B cell (primary cell): ENCODE measurements around the gene MRLN.

Source experiments
- CTCF ChIP-seq: fragments of 200-600 bp; IDR thresholded peaks from one replicate; pipeline ENCODE4 v1.8.0; 2022; ENCODE audit warnings: antibody characterized with exemption, mild to moderate bottlenecking
- EZH2 ChIP-seq: IDR thresholded peaks from 2 replicates; pipeline ENCODE4 v1.6.1; 2012; ENCODE audit warnings: borderline replicate concordance, low read depth, mild to moderate bottlenecking, moderate library complexity, low read length; ENCODE audit not compliant: insufficient read depth, poor library complexity, severe bottlenecking

- TF ChIP-seq CTCF (no peak), EZH2 (no peak)
Observed at GRCh38 chr10:59757966-59758365, 4.7 kb upstream of the MRLN start.
